ENCODE data around the gene PFN1.
A peak's percentile ranks its signal among the peaks of the same experiment; 100 is the strongest.

PFN1 gene

DNA sequence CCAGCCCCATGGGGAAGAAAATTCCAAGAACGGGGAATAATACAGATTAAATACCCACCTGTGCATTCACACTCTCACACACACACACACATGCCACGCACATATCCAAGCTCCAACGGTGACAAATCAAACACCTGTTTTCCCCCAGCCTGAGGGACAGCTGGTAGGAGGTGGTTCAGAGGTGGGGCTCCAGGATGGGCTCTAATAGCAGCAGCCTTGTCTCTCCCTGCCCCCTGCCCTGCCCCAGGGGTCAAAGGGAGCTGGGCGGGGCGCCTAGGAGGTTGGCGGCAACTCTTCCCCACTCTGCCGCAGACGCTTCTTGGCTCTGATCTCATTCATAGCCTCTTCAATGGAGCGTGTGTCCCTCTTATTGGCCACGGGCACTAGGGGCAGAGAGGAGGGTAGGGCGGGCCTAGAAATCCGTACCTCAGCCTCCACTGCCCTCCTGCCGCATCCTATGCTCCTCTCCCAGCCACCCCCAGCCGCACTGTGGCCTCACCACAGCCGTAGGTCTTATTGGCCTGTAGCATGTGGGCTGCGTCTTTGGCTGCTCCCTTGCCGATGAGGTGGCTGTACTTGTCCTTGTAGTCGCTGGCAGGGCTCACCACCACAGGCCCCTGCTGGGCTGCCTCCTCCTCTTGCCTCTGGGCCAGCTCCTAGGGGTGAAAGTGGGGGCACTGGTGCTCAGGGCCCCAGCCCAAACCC lies 11.1 kb upstream of the PFN1 start:
- Histone ChIP-seq H3K4me2 (peak overlapping the region in 2 of 11 experiments; percentile 37 to 51; a peak in 1 of 22 replicates), H3K4me1 (peaks cover 20 to 47% (median 31%) of the 10 kb centered on the region in 10 experiments), H3K4me3 (no peak overlapping the region), H3K36me3 (peaks cover 19 to 62% (median 50%) of the 10 kb centered on the region in 11 experiments), H3K27ac (peak overlapping the region in 3 of 11 experiments; percentile 5 to 31 (median 21); a peak in 2 of 22 replicates), H3K9ac (0 out of 22 replicates have a peak overlapping the region, but pooled peaks of 1 of the 11 experiments have one; percentile 18), H3K9me3 (replicated peaks in 1 of 11) (no peaks in the 10 kb centered on the region), H4K20me1 (no peaks in the 10 kb centered on the region), H3K27me3 (no peaks in the 10 kb centered on the region)
- no peak for TF ChIP-seq Cebpa-rat (IDR thresholded peaks at IDR 0.05)

DNA sequence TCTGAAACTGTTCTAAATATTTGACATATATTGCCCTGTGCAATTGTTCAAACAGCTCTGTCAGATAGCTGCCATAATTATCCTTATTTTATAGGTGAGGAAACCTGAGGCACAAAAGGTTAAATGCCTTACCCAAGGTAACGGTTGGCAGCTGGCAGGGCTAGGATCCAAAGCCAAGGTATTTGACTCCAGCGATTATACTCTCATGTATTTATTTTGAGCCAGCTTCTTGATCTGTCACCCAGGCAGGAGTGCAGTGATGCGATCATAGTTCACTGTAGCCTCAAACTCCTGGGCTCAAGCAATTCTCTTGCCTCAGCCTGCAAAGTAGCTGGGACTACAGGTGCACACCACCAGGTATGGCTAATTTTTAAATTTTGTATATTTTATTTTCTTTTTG lies 9.8 kb upstream of the PFN1 start:
- no peak for TF ChIP-seq Cebpa-rat (IDR thresholded peaks at IDR 0.05)
- H4K20me1 ChIP-seq = no peaks in the 10 kb centered on the region
- peaks cover 19 to 59% (median 42%) of the 10 kb centered on the region in 10 experiments for H3K4me1 ChIP-seq
- no peak overlapping the region for H3K4me3 ChIP-seq
- H3K9me3 ChIP-seq (replicated peaks in 1 of 11) = no peaks in the 10 kb centered on the region
- peaks cover 19 to 60% (median 50%) of the 10 kb centered on the region in 11 experiments for H3K36me3 ChIP-seq
- peak overlapping the region in 5 of 11 experiments; percentile 37 to 61 (median 56); a peak in 11 of 22 replicates for H3K4me2 ChIP-seq
- no peaks in the 10 kb centered on the region for H3K27me3 ChIP-seq
- peak overlapping the region in 3 of 11 experiments; percentile 21 to 23 (median 22); a peak in 3 of 22 replicates for H3K9ac ChIP-seq
- H3K27ac ChIP-seq = no peak overlapping the region

GRCh38 chr17:4956493-4957061 lies 8.2 kb upstream of the PFN1 start:
- Histone ChIP-seq H3K4me2 (peak overlapping the region in 2 of 11 experiments; percentile 6 to 21; a peak in 2 of 22 replicates), H3K9me3 (replicated peaks in 1 of 11) (no peaks in the 10 kb centered on the region), H3K4me1 (peaks cover 32 to 74% (median 57%) of the 10 kb centered on the region in 10 experiments), H4K20me1 (no peaks in the 10 kb centered on the region), H3K9ac (no peak overlapping the region), H3K36me3 (peaks cover 19 to 47% (median 38%) of the 10 kb centered on the region in 11 experiments), H3K27me3 (no peaks in the 10 kb centered on the region), H3K27ac (no peak overlapping the region), H3K4me3 (no peak overlapping the region)
- TF ChIP-seq Cebpa-rat (IDR thresholded peaks at IDR 0.05) = no peak

DNA sequence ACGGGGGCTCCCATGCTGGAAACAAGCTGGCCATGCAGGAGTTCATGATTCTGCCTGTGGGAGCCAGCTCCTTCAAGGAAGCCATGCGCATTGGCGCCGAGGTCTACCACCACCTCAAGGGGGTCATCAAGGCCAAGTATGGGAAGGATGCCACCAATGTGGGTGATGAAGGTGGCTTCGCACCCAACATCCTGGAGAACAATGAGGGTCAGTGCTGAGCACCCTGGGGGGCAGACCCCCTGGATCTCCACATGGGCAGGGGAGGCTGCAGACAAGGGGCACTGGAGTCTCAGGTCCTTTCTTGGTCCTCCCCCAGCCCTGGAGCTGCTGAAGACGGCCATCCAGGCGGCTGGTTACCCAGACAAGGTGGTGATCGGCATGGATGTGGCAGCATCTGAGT lies 6.8 kb upstream of the PFN1 start:
- no peak overlapping the region for H3K4me2 ChIP-seq
- no peaks in the 10 kb centered on the region for H3K27me3 ChIP-seq
- H3K9me3 ChIP-seq (replicated peaks in 1 of 11) = no peaks in the 10 kb centered on the region
- peaks cover 11 to 39% (median 26%) of the 10 kb centered on the region in 11 experiments for H3K36me3 ChIP-seq
- no peak overlapping the region for H3K4me3 ChIP-seq
- H4K20me1 ChIP-seq = no peaks in the 10 kb centered on the region
- H3K27ac ChIP-seq = no peak overlapping the region
- H3K9ac ChIP-seq = no peak overlapping the region
- H3K4me1 ChIP-seq = peaks cover 43 to 80% (median 61%) of the 10 kb centered on the region in 10 experiments
- no peak for TF ChIP-seq Cebpa-rat (IDR thresholded peaks at IDR 0.05)

DNA sequence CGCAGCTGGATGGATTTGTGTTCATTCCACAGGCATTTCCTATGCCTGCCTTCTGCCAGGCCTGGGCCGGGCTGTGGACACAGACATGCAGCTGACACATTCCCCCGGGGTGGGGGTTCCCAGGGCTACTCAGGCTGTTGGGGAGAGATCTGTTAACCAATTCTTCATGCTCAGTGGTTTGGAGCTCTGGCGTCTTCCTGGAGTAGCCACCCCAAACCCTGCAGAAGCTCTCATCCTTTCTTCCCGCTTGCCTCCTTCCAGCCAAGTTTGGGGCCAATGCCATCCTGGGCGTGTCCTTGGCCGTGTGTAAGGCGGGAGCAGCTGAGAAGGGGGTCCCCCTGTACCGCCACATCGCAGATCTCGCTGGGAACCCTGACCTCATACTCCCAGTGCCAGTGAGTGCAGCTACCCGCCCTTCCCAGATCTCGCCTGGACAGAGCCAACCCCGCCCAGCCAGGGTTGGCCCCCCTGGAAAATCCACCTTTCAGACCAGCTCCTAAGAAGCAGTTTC lies 5.2 kb upstream of the PFN1 start:
- peak overlapping the region in 7 of 11 experiments; percentile 2 to 55 (median 20); a peak in 7 of 22 replicates for H3K27ac ChIP-seq
- H4K20me1 ChIP-seq = no peaks in the 10 kb centered on the region
- TF ChIP-seq Cebpa-rat (IDR thresholded peaks at IDR 0.05) = no peak
- H3K27me3 ChIP-seq = no peaks in the 10 kb centered on the region
- H3K4me2 ChIP-seq = peak overlapping the region; percentile 47 to 100 (median 75)
- H3K9me3 ChIP-seq (replicated peaks in 1 of 11) = no peaks in the 10 kb centered on the region
- H3K36me3 ChIP-seq = peaks cover 0 to 23% (median 13%) of the 10 kb centered on the region in 11 experiments; a peak in 14 of 22 replicates
- peak overlapping the region in 4 of 11 experiments; percentile 13 to 47 (median 24); a peak in 10 of 22 replicates for H3K9ac ChIP-seq
- H3K4me3 ChIP-seq = no peak overlapping the region
- peaks cover 41 to 65% (median 51%) of the 10 kb centered on the region in 10 experiments for H3K4me1 ChIP-seq

DNA sequence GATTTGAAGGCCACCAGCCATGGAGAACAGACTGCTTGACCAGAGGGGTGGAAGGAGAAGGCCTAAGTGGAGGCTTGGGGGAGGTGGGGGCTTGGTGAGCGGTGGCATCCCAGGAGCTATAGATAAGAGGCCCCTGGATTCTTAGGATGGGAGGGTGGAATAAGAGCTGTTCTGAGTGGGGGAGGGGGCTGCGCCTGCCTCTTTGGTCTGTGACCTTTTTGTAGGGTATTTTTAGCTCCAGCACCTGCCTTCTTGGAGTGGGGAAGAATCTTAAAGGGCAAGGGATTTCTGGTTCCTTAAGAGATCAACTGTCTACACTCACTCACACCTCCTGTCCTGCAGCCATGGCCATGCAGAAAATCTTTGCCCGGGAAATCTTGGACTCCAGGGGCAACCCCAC lies 3.2 kb upstream of the PFN1 start:
- H3K27me3 ChIP-seq = no peaks in the 10 kb centered on the region
- no peak for TF ChIP-seq Cebpa-rat (IDR thresholded peaks at IDR 0.05)
- H3K27ac ChIP-seq = peak overlapping the region in 10 of 11 experiments; percentile 93 to 99 (median 98); a peak in 18 of 22 replicates
- peak overlapping the region in 9 of 10 experiments; percentile 56 to 100 (median 95); a peak in 17 of 20 replicates for H3K4me3 ChIP-seq
- H3K36me3 ChIP-seq = peaks cover 7 to 22% (median 13%) of the 10 kb centered on the region in 11 experiments
- H3K4me2 ChIP-seq = peak overlapping the region; percentile 92 to 100 (median 98)
- H3K4me1 ChIP-seq = peaks cover 39 to 48% (median 46%) of the 10 kb centered on the region in 10 experiments
- no peaks in the 10 kb centered on the region for H3K9me3 ChIP-seq (replicated peaks in 1 of 11)
- H3K9ac ChIP-seq = peak overlapping the region; percentile 85 to 100 (median 99); a peak in 20 of 22 replicates
- peaks cover 7 to 18% (median 16%) of the 10 kb centered on the region in 11 experiments for H4K20me1 ChIP-seq

- peaks cover 14 to 28% (median 20%) of the 10 kb centered on the region in 11 experiments for H3K36me3 ChIP-seq
- H4K20me1 ChIP-seq = peaks cover 14 to 25% (median 23%) of the 10 kb centered on the region in 11 experiments
- peaks cover 41 to 54% (median 51%) of the 10 kb centered on the region in 10 experiments for H3K4me1 ChIP-seq
- peak within 1 kb of the TSS; percentile 56 to 100 (median 97) for H3K4me3 ChIP-seq
- H3K9me3 ChIP-seq (replicated peaks in 1 of 11) = no peaks in the 10 kb centered on the region
- H3K4me2 ChIP-seq = peak within 1 kb of the TSS; percentile 92 to 100 (median 98)
- peak within 1 kb of the TSS; percentile 85 to 100 (median 99) for H3K9ac ChIP-seq
- no peak for TF ChIP-seq Cebpa-rat (IDR thresholded peaks at IDR 0.05)
- H3K27me3 ChIP-seq = no peaks in the 10 kb centered on the region
- H3K27ac ChIP-seq = peak within 1 kb of the TSS; percentile 91 to 99 (median 98)
Measured at GRCh38 chr17:4950746-4951204, 2.4 kb upstream of the PFN1 start, which contains the start of gene ENO3. ENO3 (plus strand) TSS chr17:4951119; CDS start chr17:4951830, 711 bp downstream.

DNA sequence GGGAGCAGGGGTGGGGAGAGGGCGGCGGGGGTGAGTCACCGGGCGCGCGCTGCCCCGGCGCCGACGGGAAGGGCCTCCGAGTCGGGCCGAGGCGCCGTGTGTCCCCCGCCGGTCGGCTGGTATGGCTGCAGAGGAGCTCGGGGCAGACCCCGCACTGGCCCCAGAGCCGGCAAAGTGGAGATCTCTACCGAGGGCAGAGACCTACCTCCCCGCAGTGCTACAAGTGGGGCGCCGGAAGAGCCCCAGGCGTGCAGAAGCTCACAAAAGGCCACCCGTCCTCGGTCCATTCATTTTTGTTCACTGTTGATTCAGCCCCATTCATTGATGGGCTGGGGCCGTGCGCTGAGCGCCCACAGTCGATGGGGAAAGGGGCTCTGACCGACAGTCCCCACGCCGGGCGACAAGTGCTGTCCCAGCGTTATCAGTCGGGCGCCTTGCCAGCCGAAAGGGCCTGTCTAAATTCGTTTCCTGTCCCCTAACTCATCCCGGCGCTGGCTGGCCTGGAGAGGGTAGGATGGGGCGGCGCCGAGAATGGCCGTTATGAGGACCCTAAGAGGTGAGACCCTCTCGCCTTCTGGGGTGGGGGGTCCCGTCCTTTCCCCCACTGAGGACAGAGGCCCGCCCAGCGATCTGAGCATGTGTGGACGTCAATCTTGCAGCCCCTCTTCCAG lies 1.9 kb upstream of the PFN1 start:
- Histone ChIP-seq H3K27ac (peak overlapping the region; percentile 91 to 99 (median 98)), H3K36me3 (peaks cover 19 to 31% (median 25%) of the 10 kb centered on the region in 11 experiments), H3K27me3 (no peaks in the 10 kb centered on the region), H3K9ac (peak overlapping the region; percentile 85 to 100 (median 99)), H3K4me3 (peak overlapping the region; percentile 56 to 100 (median 97)), H3K4me2 (peak overlapping the region; percentile 92 to 100 (median 98)), H3K9me3 (replicated peaks in 1 of 11) (no peaks in the 10 kb centered on the region), H4K20me1 (peaks cover 20 to 31% (median 29%) of the 10 kb centered on the region in 11 experiments), H3K4me1 (peaks cover 46 to 60% (median 56%) of the 10 kb centered on the region in 10 experiments)
- TF ChIP-seq Cebpa-rat (IDR thresholded peaks at IDR 0.05) = no peak

Data from BLaER1 treated with 17β-estradiol and CSF1 and Interleukin-3, amounts not matched to agents 10 nM and 100 nM (cell line).